Fibroblast of mammary gland (primary cell): Measurements from ENCODE around the gene TPCN2.

ENCODE experiments used
- DNase-seq: peaks from one replicate; pipeline ENCODE4 v3.0.0-alpha.2; 2010; ENCODE audit warnings: low read depth
- H3K4me3 ChIP-seq: 2 replicates; pipeline ENCODE4 v1.5.1; 2011; ENCODE audit warnings: low read depth, mild to moderate bottlenecking, low read length, moderate library complexity; ENCODE audit not compliant: control insufficient read depth
- TF ChIP-seq, protein P1 (sequence below): conservative IDR thresholded peaks from 2 replicates; pipeline ENCODE4 v1.5.1; 2011; ENCODE audit warnings: low read depth, low read length, inconsistent platforms; ENCODE audit not compliant: control insufficient read depth, insufficient read depth

Gene TPCN2

DNA sequence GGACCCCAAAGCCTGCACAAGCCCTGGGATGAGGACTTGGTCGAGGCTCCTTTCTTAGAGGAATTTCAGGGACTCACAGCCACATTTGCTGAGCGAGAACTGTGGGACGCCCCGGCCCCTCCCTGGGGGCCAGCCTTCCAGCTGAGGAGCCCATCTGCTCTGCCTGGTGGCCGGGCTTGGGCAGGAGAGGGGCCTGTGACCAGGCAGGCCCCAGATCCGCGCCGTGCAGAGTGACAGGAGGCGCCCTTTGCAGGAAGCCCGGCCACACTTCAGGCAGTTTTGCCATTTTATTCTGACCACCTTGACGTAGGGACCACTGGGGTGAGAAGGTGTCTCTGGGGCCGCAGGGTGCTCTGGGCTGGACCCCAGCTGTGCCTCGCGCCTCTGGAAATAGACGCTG is 35.6 kb downstream of the TPCN2 start:
- no peak overlapping the region for H3K4me3 ChIP-seq
- DNase-seq = no peak
- TF ChIP-seq, protein P1, sequence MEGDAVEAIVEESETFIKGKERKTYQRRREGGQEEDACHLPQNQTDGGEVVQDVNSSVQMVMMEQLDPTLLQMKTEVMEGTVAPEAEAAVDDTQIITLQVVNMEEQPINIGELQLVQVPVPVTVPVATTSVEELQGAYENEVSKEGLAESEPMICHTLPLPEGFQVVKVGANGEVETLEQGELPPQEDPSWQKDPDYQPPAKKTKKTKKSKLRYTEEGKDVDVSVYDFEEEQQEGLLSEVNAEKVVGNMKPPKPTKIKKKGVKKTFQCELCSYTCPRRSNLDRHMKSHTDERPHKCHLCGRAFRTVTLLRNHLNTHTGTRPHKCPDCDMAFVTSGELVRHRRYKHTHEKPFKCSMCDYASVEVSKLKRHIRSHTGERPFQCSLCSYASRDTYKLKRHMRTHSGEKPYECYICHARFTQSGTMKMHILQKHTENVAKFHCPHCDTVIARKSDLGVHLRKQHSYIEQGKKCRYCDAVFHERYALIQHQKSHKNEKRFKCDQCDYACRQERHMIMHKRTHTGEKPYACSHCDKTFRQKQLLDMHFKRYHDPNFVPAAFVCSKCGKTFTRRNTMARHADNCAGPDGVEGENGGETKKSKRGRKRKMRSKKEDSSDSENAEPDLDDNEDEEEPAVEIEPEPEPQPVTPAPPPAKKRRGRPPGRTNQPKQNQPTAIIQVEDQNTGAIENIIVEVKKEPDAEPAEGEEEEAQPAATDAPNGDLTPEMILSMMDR = no peak

DNA sequence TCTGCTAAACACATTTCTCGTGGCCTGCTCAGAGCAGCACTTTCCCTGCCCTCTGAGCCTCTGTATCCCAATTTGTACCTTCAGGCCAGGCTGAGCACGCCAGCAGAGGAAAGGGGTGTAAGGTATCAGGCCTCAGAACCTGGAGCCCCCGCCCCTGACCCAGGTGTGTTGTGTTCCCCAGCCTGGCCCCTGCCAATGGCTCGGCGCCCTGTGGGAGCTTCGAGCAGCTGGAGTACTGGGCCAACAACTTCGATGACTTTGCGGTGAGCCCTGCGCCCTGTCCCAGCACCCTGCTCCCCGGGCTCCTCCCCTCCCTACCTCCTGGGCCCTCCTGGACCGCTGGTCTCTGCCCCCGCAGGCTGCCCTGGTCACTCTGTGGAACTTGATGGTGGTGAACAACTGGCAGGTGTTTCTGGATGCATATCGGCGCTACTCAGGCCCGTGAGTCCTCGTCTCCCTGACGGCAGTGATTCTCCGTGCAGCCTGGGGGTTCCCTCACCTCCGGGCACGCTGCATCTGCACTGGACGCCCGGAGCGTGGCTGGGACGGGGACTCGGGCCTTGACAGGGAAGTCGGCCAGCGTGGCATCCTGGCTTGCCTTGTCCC is 36.9 kb downstream of the TPCN2 start:
- H3K4me3 ChIP-seq = no peak overlapping the region
- TF ChIP-seq, protein P1 = no peak
- DNase-seq = no peak

DNA sequence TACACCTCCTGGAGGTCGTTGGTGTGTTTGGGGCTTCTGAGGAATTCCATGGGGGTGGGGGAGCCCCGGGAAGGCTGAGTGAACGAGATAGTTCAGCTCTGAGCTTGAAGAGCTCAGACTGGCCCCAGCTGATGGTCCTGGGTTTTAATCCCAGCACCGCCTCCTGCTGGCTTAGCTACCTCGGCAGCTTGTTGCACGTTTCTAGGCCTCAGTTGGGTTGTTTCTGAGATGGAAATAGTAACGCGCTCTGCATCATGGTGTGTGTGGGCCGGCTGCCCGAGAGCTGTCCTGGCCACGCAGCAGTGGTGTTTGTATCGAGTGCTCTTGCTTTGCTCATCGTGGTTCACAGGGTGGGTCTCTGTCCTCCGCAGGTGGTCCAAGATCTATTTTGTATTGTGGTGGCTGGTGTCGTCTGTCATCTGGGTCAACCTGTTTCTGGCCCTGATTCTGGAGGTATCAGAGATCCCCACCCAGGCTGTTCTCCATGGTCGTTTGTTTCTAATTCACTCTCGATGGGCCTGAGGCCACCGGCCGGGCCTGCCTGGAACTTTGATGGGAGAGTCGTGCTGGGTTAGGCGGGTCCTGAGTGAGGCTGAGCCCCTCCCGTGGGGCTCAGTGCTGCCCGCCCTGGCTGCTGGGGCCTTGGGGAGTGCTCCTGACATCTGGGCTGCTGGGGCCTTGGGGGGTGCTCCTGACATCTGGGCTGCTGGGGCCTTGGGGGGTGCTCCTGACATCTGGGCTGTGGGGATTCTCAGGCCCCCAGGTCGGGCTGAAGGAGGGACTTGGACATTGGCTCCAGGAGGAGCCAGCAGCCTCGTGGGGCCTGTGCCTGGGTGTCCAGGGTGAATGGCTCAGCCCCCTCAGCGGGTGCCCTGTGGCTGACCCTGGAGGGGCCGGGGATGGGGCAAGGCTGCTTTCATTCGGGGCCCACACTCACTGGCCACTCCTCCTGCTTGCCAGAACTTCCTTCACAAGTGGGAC is 37.7 kb downstream of the TPCN2 start:
- peak; percentile 57 for DNase-seq
- TF ChIP-seq, protein P1 = peak; percentile 44
- no peak overlapping the region for H3K4me3 ChIP-seq

- no peak overlapping the region for H3K4me3 ChIP-seq
- DNase-seq = no peak
- TF ChIP-seq, protein P1 = no peak
Measured at GRCh38 chr11:69087133-69087524, 38.4 kb downstream of the TPCN2 start.

DNA sequence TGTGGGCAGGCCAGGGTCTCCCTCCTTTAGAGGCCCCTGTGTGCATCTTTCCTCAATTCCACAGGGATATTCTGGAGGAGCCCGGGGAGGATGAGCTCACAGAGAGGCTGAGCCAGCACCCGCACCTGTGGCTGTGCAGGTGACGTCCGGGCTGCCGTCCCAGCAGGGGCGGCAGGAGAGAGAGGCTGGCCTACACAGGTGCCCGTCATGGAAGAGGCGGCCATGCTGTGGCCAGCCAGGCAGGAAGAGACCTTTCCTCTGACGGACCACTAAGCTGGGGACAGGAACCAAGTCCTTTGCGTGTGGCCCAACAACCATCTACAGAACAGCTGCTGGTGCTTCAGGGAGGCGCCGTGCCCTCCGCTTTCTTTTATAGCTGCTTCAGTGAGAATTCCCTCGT is 39.1 kb downstream of the TPCN2 start:
- no peak for DNase-seq
- TF ChIP-seq, protein P1 = no peak
- H3K4me3 ChIP-seq = no peak overlapping the region

- TF ChIP-seq, protein P1 = peak; percentile 76
- no peak overlapping the region for H3K4me3 ChIP-seq
- peak; percentile 78 for DNase-seq
Measured at GRCh38 chr11:69088676-69089146, 40.0 kb downstream of the TPCN2 start.
